Measurements from ENCODE around the gene FAM169A.

DNA sequence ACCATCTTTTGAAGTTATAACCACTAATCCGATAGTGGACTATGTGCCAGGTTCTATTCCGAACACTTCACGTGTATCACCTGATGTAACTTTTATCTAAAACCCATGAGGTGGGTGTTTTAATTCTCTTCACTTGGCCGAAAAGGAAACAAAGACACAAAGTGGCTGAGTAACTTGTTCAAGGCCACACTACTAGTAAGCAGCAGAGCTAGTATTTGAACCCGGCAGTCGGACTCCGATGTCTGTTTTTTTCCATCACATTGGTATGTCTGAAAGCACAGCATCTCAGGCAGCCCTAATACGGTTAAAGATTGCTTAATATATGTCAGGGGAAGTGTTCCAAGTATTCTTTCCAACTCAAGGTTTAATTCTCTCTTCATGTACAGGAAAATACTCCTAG, 16.2 kb downstream of the FAM169A start:
- TF ChIP-seq EP300 (IDR thresholded peaks at IDR 0.05; ENCODE audit: borderline replicate concordance), result no peak
- no peak for TF ChIP-seq NFIC (IDR thresholded peaks at IDR 0.05)
